Aorta (tissue), 5 donors: ENCODE data around the gene TRAK1. TPM values are rescaled to one million over a fixed set of nuclear protein-coding genes. Genes with fewer than 3 reads are reported as not detected.

Experiments
- ATAC-seq: fragments of 200-7000 bp; cut with Tn5 transposase; one replicate; pipeline ENCODE4 v1.9.1; 2022; ENCODE audit warnings: moderate library complexity; ENCODE audit not compliant: low FRiP score
- DNase-seq, 2 donors: peaks; one replicate each; pipeline ENCODE4 v3.0.0-alpha.2; 2020
- H3K27ac ChIP-seq, 2 donors: one replicate each; pipeline ENCODE4 v1.5.1; 2013; ENCODE audit warnings: low read length in 2 of 2, mild to moderate bottlenecking in 2 of 2, moderate library complexity in 2 of 2, control low read depth in 1 of 2, inconsistent platforms in 1 of 2, low read depth in 1 of 2
- H3K27me3 ChIP-seq, 2 donors: one replicate each; pipeline ENCODE4 v1.6.1; 2013; ENCODE audit warnings: control low read depth in 1 of 2, low read length in 1 of 2, mild to moderate bottlenecking in 1 of 2, moderate library complexity in 1 of 2; ENCODE audit not compliant: insufficient read depth in 2 of 2, control insufficient read depth in 1 of 2
- H3K36me3 ChIP-seq, 2 donors: one replicate each; pipeline ENCODE4 v1.6.1; 2013; ENCODE audit warnings: control low read depth in 1 of 2, low read length in 1 of 2, mild to moderate bottlenecking in 1 of 2; ENCODE audit not compliant: insufficient read depth in 2 of 2, control insufficient read depth in 1 of 2
- H3K4me1 ChIP-seq, 2 donors: one replicate each; pipeline ENCODE4 v1.6.1; 2013; ENCODE audit warnings: low read length in 2 of 2, control low read depth in 1 of 2, mild to moderate bottlenecking in 1 of 2, moderate library complexity in 1 of 2; ENCODE audit not compliant: insufficient read depth in 2 of 2, control insufficient read depth in 1 of 2
- H3K4me3 ChIP-seq, 2 donors: one replicate each; pipeline ENCODE4 v1.5.1; 2013; ENCODE audit warnings: low read length in 2 of 2, control low read depth in 1 of 2, mild to moderate bottlenecking in 1 of 2
- H3K9me3 ChIP-seq: one replicate; pipeline ENCODE4 v1.6.1; 2013; ENCODE audit warnings: mild to moderate bottlenecking, low read length; ENCODE audit not compliant: control insufficient read depth
- WGBS, 2 donors: extraction: QIAGEN DNeasy Blood & Tissue Kit; methylation state at CpG; one replicate each; pipeline ENCODE4 v1.1.7; 2013; 5-methylcytosine and 5-hydroxymethylcytosine counted together
- intact Hi-C, 2 donors: fragments of 100-400 bp; cut with DNase I; formaldehyde crosslinking; loops; one replicate each; pipeline versions ENCODE4 v1.14.2 to v1.15.0; 2022
- polyA plus RNA-seq, 2 donors: library from polyadenylated mRNA; stranded (reverse); fragments of 200-250 nt; gene quantifications; one replicate each; pipeline ENCODE4 v1.2.3, GENCODE V29; 2013
- total RNA-seq, 2 donors: library from RNA; stranded (reverse); fragmentation: NEBNext Ultra II Directional; extraction: Animal tissue kit (Norgen Biotek cat#: 25700); gene quantifications; one replicate each; pipeline ENCODE4 v1.2.1, GENCODE V29; 2021
- donor health status: healthy with polysubstance abuse.
- donor health status: Bipolar disorder and iron deficiency.
- donor health status: DM: no; HTN: no; CAD: no.
- donor health status: DM: no; HTN: no; CAD: no.
- donor health status: DM: yes; HTN: yes; CAD: no.

Gene TRAK1
- total and polyA plus RNA-seq, 4 donors: 15.7 to 37.7 (median 24.9) TPM

DNA sequence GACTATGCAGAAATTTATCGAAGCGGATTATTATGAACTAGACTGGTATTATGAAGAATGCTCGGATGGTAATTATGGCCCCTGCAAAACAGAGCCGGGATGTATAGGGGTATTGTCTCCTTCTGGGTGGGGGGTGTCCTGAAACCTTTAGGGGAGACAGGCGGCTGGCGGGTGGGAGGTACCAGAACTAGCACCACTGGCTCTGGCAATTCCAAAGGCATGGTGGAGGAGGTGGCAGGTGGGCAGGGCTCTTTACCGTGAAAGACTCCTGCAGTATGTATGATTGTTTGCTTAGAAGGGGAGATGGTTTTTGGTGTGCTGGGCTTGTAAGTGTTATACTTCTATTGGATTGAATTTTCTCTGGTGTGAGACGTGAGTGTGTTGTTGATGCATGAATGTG lies 58.4 kb downstream of the TRAK1 start:
- intact Hi-C loops: no loop called here
- H3K27ac ChIP-seq: no peak overlapping the region
- WGBS, 2 donors: 93 to 94% methylated on average over 8 of the region's 8 CpGs
- no peaks in the 10 kb centered on the region for H3K27me3 ChIP-seq
- H3K36me3 ChIP-seq: no peaks in the 10 kb centered on the region
- H3K9me3 ChIP-seq: no peaks in the 10 kb centered on the region
- DNase-seq: no peak
- no peak overlapping the region for H3K4me3 ChIP-seq
- H3K4me1 ChIP-seq: no peaks in the 10 kb centered on the region
- no peak for ATAC-seq

DNA sequence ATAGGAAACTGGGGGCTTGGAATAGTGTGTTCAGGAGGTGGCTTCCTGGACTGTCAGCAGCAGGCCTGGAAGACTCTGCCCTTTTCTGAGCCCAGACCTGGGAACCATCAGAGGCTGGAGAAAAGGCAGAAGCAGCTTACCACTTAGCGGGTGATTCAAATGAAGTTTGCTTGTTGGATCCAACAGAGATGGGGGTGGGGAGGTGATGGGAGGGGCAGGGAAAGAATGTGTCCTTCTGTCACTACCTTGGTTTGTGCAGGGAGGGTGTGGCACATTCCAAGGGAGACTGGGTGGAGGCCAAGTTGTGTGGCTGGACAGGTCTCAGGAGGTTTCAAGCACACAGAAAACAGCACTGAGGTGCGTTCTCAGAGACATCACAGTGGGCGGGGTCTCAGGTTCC lies 58.8 kb downstream of the TRAK1 start:
- H3K27ac ChIP-seq: no peak overlapping the region
- H3K27me3 ChIP-seq: no peaks in the 10 kb centered on the region
- H3K36me3 ChIP-seq: no peaks in the 10 kb centered on the region
- H3K4me1 ChIP-seq: no peaks in the 10 kb centered on the region
- no peaks in the 10 kb centered on the region for H3K9me3 ChIP-seq
- ATAC-seq (no peak), DNase-seq (no peak)
- intact Hi-C loops: no loop called here
- 93 to 94% methylated on average over 3 of the region's 3 CpGs for WGBS, 2 donors
- no peak overlapping the region for H3K4me3 ChIP-seq

DNA sequence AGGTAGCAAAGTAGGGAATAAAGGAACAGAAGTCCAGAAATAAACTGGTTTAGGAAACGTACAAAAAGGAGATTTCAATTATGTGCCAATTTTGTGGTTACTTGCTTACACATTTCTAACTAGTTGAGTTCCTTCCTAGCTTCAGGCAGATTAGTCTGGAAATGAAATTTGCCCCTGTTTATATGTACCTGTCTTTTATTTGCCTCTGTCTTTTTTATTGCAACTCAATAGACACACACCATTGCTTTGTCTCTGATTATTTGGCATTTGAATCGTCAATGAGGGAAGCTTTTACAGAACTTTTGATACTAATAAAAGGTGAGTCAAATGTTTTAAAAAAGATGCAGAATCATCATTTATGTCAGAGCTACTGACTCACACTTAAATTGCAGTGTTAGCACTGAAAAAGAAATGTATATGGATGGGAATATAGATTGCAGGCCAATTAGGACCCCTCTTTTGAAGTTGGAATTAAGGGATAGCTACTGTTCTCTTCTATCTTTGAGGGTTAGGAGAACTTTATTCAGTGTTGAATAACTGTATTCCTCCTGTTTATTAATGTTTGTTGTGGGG lies 60.5 kb downstream of the TRAK1 start:
- Histone ChIP-seq H3K4me1 (no peaks in the 10 kb centered on the region), H3K27ac (no peak overlapping the region), H3K9me3 (no peaks in the 10 kb centered on the region), H3K27me3 (no peaks in the 10 kb centered on the region), H3K36me3 (no peaks in the 10 kb centered on the region), H3K4me3 (no peak overlapping the region)
- WGBS, 2 donors: 59 to 66% methylated on average over 2 of the region's 2 CpGs
- intact Hi-C loops: no loop called here
- no peak for ATAC-seq
- no peak for DNase-seq

- intact Hi-C loops: no loop called here
Observed at GRCh38 chr3:42152193-42152592, 61.0 kb downstream of the TRAK1 start.

DNA sequence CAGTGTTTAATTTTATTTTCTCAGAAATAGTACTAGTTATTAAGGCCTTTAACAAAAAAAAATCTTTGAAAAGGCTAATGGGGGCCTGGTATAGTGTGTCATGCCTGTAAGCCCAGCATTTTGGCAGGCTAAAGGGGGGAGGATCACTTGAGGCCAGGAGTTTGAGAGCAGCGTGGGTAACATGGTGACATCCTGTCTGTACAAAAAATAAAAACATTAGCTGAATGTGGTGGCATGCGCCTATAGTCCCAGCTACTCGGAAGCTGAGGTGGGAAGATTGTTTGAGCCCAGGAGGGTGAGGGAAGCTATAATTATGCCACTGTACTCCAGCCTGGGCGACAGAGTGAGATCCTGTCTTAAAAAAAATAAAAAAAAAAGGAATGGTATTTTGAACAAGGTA lies 61.9 kb downstream of the TRAK1 start:
- DNase-seq: no peak
- no peak overlapping the region for H3K27ac ChIP-seq
- H3K36me3 ChIP-seq: no peaks in the 10 kb centered on the region
- whole genome bisulfite sequencing, 2 donors: 73% methylated on average over 4 of the region's 4 CpGs
- no peaks in the 10 kb centered on the region for H3K9me3 ChIP-seq
- ATAC-seq: no peak
- H3K4me1 ChIP-seq: no peaks in the 10 kb centered on the region
- no peak overlapping the region for H3K4me3 ChIP-seq
- H3K27me3 ChIP-seq: no peaks in the 10 kb centered on the region
- intact Hi-C loops: no loop called here

More at GRCh38 chr3:42152193-42152592, 61.0 kb downstream of the TRAK1 start:
- WGBS, 2 donors: 86 to 87% methylated on average over 5 of the region's 5 CpGs
- Histone ChIP-seq H3K4me3 (no peak overlapping the region), H3K4me1 (no peaks in the 10 kb centered on the region), H3K9me3 (no peaks in the 10 kb centered on the region), H3K36me3 (no peaks in the 10 kb centered on the region), H3K27me3 (no peaks in the 10 kb centered on the region), H3K27ac (no peak overlapping the region)
- DNase-seq: no peak
- ATAC-seq: no peak

- H3K9me3 ChIP-seq: no peaks in the 10 kb centered on the region
- no peaks in the 10 kb centered on the region for H3K27me3 ChIP-seq
- H3K4me3 ChIP-seq: no peak overlapping the region
- ATAC-seq: no peak
- WGBS, 2 donors: 78 to 80% methylated on average over 8 of the region's 8 CpGs
- H3K4me1 ChIP-seq: no peaks in the 10 kb centered on the region
- intact Hi-C loops: no loop called here
- no peaks in the 10 kb centered on the region for H3K36me3 ChIP-seq
- DNase-seq: no peak
- no peak overlapping the region for H3K27ac ChIP-seq
Observed at GRCh38 chr3:42157540-42158538, 66.7 kb downstream of the TRAK1 start.

GRCh38 chr3:42159147-42159546 lies 68.0 kb downstream of the TRAK1 start:
- ATAC-seq: no peak
- no peak for DNase-seq
- Histone ChIP-seq H3K4me1 (no peaks in the 10 kb centered on the region), H3K4me3 (no peak overlapping the region), H3K36me3 (no peaks in the 10 kb centered on the region), H3K9me3 (no peaks in the 10 kb centered on the region), H3K27me3 (no peaks in the 10 kb centered on the region), H3K27ac (no peak overlapping the region)
- intact Hi-C loops: no loop called here
- WGBS, 2 donors: 86 to 89% methylated on average over 8 of the region's 8 CpGs

DNA sequence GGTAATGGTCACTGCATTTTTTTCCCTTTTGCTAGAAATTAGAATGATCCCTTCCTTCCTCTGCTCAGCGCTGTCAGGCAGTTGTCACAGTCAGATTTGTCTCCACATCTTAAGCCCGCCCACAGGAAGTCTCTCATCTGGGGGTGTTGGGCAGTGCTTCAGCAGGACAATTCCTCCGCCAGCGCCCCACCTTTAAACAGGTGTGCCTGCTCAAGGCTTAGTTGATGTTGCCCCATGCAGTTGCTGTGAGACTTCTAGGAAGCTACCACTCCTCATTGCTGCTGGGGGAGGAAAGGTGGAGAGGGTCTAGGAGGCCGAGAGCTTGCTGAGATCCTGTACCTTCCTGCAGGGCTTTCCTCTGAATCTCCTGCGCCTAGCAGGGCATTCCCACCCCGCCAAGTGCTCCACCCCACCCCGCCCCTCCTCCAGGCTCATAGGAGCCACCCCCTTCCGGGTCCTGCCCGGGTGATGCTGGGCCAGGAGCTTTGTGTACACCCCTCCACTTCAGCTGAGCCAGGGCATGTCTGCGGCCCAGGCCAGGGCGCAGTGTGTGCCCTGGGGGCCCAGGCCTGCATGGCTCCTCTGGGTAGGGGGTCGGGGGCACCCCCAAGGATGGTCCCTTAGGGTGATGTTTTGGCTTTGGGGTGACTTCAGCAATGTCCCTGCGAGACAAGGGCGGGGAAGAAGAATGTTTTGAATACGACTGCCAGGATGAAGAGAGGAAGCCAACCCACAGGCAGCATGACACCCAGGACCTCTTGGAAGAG lies 68.7 kb downstream of the TRAK1 start:
- H3K4me3 ChIP-seq: no peak overlapping the region
- ATAC-seq (peak; percentile 71), DNase-seq (no peak)
- H3K9me3 ChIP-seq: no peaks in the 10 kb centered on the region
- H3K36me3 ChIP-seq: no peaks in the 10 kb centered on the region
- no peaks in the 10 kb centered on the region for H3K27me3 ChIP-seq
- H3K4me1 ChIP-seq: no peaks in the 10 kb centered on the region
- intact Hi-C loops: no loop called here
- 41 to 42% methylated on average over 16 of the region's 16 CpGs for WGBS, 2 donors
- H3K27ac ChIP-seq: no peak overlapping the region
